GOT3 (cell line): ENCODE results near the gene NXPE4.
"Not testable (repeated sequence)": the region's sequence is repeated elsewhere in the genome, so short reads cannot be mapped to it uniquely, and the experiment has no call there.

Experiments used
- DNase-seq: peaks from one replicate; lab custom pipeline; 2025; ENCODE audit warnings: mixed read lengths; lab: John Stamatoyannopoulos, UW

Gene NXPE4

GRCh38 chr11:114610550-114610949 is 15.0 kb upstream of the NXPE4 start:
- DNase-seq, result no peak

GRCh38 chr11:114609429-114609828 is 13.8 kb upstream of the NXPE4 start:
- DNase-seq, result no peak

- DNase-seq, result not testable (repeated sequence)
These were observed 13.0 kb upstream of the NXPE4 start for GRCh38 chr11:114608605-114609004.

DNA sequence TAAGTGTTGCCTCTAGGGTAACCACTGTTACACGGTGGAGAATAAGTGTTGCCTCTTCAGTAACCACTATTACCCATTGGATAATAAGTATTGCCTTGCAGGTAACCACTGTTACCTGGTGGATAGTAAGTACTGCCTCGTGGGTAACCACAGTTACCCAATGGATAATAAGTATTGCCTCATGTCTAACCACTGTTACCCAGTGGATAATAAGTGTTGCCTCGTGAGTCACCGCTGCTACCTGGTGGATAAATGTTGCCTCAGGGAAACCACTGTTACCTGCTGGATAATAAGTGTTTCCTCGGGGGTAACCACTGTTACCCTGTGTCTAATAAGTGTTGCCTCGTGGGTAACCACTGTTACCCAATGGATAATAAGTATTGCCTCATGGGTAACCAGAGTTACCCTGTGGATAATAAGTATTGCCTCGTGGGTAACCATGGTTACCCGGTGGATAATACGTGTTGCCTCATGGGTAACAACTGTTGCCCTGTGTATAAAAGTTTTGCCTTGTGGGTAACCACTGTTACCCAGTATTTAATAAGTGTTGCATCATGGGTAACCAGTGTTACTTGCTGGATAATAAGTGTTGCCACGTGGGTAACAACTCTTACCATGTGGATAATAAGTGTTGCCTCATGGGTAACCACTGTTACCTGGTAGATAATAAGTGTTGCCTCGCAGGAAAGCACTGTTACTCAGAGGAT is 12.3 kb upstream of the NXPE4 start:
- DNase-seq, result no peak

DNA sequence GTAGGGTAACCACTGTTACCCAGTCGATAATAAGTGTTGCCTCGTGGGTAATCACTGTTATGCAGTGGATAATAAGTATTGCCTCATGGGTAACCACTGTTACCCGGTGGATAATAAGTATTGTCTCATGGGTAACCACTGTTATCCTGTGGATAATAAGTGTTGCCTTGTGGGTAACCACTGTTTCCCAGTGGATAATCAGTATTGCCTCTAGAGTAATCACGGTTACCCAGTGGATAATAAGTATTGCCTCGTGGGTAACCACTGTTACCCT is 11.2 kb upstream of the NXPE4 start:
- DNase-seq, result not testable (repeated sequence)

DNA sequence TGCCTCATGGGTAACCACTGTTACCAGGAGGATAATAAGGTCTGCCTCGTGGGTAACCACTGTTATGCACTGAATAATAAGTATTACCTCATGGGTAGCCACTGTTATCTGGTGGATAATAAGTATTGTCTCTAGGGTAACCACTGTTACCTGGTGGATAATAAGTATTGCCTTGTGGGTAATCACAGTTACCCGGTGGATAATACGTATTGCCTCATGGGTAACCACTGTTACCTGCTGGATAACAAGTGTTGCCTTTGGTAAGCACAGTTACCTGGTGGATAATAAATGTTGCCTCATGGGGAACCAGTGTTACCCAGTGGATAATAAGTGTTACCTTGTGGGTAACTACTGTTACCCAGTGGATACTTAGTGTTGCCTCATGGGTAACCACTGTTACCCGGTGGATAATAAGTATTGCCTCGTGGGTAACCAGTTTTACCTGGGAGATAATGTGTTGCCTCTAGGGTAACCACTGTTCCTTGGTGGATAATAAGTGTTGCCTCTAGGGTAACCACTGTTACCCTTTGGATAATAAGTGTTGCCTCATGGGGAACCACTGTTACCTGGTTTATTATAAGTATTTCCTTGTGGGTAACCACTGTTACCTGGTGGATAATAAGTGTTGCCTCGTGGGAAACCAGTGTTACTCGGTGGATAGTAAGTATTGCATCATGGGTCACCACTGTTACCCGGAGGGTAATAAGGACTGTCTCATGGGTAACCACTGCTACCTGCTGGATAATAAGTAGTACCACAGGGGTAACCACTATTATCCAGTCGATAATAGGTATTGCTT is 10.6 kb upstream of the NXPE4 start:
- DNase-seq, result no peak

DNA sequence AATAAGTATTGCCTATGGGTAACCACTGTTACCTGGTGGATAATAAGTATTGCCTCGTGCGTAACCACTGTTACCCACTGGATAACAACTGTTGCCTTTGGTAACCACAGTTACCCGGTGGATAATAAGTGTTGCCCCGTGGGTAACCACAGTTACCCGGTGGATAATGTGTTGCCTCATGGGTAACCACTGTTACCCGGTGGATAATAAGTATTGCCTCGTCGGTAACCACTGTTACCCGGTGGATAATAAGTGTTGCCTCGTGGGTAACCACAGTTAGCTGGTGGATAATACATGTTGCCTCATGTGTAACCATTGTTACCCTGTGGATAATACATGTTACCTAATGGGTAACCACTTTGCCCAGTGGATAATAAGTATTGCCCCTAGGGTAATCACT is 9.8 kb upstream of the NXPE4 start:
- no peak for DNase-seq

DNA sequence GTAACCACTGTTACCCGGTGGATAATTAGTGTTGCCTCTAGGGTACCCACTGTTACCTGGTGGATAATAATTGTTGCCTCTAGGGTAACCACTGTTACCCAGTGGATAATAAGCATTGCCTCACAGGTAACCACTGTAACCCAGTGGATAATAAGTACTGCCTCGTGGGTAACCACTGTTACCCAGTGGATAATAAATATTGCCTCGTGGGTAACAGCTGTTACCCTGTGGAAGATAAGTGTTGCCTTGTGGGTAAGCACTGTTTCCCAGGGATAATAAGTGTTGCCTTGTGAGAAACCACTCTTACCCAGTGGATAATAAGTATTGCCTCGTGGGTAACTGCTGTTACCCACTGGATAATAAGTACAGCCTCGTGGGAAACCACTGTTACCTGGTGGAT is 9.3 kb upstream of the NXPE4 start:
- DNase-seq, result no peak

GRCh38 chr11:114604179-114604813 is 8.7 kb upstream of the NXPE4 start:
- DNase-seq, result no peak

- DNase-seq, result not testable (repeated sequence)
These were observed 7.6 kb upstream of the NXPE4 start for GRCh38 chr11:114603151-114603550.

DNA sequence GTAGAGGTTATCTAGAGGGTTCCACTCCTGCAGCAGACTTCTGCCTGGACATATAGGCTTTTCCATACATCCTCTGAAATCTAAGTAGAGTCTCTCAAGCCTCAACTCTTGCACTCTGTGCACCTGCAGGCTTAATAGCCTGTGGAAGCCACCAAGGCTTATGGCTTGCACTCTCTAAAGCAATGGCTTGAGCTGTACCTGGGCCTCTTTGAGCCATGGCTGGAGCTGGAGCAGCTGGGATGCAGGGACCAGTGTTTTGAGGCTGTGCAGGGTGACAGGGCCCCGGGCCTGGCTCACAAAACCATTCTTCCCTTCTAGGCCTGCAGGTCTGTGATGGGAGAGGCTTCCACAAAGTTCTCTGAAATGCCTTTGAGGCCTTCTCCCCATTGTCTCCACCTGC is 2.9 kb upstream of the NXPE4 start:
- DNase-seq, result no peak

DNA sequence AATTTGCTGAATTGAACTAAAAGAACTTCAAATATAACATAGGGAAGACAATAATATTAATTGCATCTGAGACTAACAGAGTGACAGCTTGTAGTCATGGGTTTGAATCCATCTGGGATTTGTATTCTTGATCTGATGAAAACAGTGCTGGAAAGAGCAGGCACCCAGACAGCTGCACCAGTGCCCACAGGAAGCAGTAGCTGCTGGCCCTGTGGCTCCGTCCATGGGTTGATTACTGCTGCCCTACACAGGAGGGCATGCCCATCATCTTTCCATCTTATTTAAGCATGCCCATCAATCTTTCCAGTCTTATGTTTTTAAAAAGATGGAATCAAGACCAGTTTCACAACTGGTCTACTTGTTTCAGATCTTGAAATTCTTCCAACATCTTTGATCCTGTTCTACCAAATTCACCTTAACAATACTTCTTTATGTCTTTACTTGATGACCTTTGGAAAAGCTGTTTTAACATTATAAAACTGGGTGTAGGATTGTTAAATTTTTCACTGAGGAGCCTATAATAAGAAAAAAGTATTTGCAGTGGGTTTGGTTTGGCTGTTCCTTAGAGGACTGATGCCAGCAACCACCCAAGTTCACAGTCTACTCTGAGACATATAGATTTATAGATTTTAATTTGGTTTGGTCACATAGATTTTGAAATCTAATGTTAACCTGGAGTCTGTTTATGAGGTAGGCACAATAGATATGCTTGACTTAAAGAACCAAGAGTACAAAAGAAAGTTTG is 761 bp upstream of the NXPE4 start:
- no peak for DNase-seq

GRCh38 chr11:114594703-114595102 is 883 bp downstream of the NXPE4 start:
- DNase-seq, result no peak

GRCh38 chr11:114587398-114587953 is 8.1 kb downstream of the NXPE4 start:
- DNase-seq, result no peak

DNA sequence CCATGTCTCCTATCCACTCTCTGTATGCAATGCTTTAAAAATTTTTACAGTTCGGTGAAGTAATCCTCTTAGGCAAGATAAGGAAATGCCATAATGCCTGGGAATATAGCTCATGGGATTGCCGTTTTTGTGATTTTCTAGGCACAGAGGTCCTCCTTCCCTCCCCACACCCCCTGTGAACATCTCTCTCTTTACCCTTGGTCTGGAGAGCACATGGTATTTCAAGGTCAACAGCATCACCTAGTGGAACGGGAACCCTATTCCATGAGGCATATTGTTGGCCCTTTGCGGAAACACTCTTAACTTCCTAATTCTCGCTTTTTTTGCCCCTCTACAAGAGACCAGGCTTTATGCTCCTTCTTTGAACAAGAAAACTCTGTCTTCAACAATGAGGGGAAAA is 8.8 kb downstream of the NXPE4 start:
- DNase-seq, result no peak

- DNase-seq, result no peak
These were observed 23.9 kb downstream of the NXPE4 start for GRCh38 chr11:114571712-114572111.

DNA sequence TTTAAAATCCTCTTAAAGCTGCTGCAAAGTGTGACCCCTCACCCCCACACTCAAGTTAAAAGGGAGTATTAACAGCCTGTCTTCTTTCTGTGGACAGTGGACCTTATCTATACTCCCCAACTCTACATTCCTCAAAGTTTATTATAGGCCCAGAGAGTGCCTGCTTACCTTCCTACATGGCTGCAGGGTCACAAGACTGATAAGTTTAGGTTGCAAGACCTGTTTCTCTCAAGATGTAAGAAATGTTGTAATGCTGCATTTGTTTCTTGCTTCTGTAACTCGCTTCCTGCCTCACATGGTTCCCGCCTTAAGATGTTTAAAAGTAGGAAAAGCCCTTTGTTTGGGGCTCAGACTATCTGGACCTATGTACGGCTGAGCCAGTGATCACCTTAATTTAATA is 25.8 kb downstream of the NXPE4 start:
- no peak for DNase-seq

DNA sequence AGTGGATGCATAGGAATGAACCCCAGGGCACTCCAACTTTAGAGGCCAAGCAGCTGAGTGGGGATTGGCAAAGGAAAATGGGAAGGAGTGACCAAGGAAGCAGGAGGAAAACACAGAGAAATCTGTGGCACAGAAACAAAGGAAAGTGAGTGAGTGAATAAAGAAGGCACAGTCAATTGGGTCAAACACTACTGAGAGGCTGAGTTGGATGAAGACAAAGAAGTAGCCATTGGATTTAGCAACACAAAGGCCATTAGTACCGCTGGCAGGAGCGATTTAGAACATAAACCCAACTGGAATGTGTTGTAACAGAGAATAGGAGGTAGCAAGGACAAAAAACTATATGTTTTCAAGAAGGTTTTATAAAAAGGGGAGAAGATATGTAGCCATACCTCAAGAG is 29.3 kb downstream of the NXPE4 start:
- no peak for DNase-seq

DNA sequence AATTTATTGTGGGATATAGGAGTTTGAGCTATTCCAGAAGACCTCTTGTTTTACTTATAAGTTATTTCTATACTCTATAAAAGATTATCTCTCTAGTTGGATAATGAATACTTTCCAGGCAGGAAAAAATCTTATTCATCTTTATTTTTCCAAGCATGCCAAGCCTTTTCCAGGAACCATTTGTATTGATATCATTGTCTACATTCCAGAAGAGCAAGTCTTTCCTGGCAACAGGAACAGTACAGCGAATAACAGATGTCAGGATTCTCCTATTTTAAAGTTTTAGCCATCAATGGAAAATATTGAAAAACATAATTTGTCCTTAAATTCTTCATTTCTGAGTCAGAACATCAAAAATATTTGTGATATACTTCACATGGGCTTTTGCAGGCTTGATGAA is 30.8 kb downstream of the NXPE4 start:
- no peak for DNase-seq

DNA sequence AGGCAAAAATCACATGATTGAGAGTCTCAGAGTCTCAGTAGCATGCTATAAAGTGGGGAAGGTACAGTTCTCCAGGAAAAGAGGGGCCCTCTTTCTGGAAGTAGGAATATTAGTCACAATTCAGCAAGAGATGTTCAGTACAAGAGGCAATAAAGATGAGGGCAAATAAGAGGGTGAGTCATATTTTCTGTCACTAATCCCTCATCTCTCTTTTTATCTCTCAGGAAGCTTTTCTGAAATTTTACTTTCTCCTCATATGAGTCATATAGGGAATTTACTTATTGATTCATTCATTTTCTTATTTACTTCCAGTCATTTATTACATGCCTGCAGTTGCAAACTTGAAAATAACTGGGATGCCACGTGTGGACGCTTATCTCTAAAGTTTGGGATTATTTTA is 32.5 kb downstream of the NXPE4 start:
- DNase-seq, result no peak

- no peak for DNase-seq
These were observed 33.2 kb downstream of the NXPE4 start for GRCh38 chr11:114562166-114562916.
